Panc1 (cell line): Measurements from ENCODE around the gene AKT1S1.

Source experiments
- POLR2AphosphoS5 ChIP-seq: IDR thresholded peaks from 2 replicates; pipeline ENCODE4 v1.6.1; 2012; ENCODE audit warnings: mild to moderate bottlenecking, low read depth, low read length, moderate library complexity
- SIN3A ChIP-seq: IDR thresholded peaks from 2 replicates; pipeline ENCODE4 v1.6.1; 2012; ENCODE audit warnings: low read depth, mild to moderate bottlenecking, low read length, moderate library complexity, borderline replicate concordance; ENCODE audit not compliant: insufficient read depth
- TF ChIP-seq, protein P1 (sequence below): fragments of 450-650 bp; IDR thresholded peaks from 2 replicates; pipeline ENCODE4 v1.5.1; 2017; ENCODE audit warnings: mild to moderate bottlenecking
- TF ChIP-seq, protein P2 (sequence below), 2 experiments: IDR thresholded peaks; 2 replicates each; pipeline ENCODE4 v1.6.1; 2011 to 2012; ENCODE audit warnings: low read depth in 2 of 2, control low read depth in 1 of 2, low read length in 1 of 2, mild to moderate bottlenecking in 1 of 2, moderate library complexity in 1 of 2; ENCODE audit not compliant: insufficient read depth in 1 of 2

GRCh38 chr19:49871349-49871985 lies 5.7 kb downstream of the AKT1S1 start:
- TF ChIP-seq, protein P1, sequence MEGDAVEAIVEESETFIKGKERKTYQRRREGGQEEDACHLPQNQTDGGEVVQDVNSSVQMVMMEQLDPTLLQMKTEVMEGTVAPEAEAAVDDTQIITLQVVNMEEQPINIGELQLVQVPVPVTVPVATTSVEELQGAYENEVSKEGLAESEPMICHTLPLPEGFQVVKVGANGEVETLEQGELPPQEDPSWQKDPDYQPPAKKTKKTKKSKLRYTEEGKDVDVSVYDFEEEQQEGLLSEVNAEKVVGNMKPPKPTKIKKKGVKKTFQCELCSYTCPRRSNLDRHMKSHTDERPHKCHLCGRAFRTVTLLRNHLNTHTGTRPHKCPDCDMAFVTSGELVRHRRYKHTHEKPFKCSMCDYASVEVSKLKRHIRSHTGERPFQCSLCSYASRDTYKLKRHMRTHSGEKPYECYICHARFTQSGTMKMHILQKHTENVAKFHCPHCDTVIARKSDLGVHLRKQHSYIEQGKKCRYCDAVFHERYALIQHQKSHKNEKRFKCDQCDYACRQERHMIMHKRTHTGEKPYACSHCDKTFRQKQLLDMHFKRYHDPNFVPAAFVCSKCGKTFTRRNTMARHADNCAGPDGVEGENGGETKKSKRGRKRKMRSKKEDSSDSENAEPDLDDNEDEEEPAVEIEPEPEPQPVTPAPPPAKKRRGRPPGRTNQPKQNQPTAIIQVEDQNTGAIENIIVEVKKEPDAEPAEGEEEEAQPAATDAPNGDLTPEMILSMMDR, result no peak
- TF ChIP-seq SIN3A (no peak), POLR2AphosphoS5 (no peak)
- TF ChIP-seq, protein P2, sequence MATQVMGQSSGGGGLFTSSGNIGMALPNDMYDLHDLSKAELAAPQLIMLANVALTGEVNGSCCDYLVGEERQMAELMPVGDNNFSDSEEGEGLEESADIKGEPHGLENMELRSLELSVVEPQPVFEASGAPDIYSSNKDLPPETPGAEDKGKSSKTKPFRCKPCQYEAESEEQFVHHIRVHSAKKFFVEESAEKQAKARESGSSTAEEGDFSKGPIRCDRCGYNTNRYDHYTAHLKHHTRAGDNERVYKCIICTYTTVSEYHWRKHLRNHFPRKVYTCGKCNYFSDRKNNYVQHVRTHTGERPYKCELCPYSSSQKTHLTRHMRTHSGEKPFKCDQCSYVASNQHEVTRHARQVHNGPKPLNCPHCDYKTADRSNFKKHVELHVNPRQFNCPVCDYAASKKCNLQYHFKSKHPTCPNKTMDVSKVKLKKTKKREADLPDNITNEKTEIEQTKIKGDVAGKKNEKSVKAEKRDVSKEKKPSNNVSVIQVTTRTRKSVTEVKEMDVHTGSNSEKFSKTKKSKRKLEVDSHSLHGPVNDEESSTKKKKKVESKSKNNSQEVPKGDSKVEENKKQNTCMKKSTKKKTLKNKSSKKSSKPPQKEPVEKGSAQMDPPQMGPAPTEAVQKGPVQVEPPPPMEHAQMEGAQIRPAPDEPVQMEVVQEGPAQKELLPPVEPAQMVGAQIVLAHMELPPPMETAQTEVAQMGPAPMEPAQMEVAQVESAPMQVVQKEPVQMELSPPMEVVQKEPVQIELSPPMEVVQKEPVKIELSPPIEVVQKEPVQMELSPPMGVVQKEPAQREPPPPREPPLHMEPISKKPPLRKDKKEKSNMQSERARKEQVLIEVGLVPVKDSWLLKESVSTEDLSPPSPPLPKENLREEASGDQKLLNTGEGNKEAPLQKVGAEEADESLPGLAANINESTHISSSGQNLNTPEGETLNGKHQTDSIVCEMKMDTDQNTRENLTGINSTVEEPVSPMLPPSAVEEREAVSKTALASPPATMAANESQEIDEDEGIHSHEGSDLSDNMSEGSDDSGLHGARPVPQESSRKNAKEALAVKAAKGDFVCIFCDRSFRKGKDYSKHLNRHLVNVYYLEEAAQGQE (IDR thresholded peaks at IDR 0.05; ENCODE audit: insufficient read depth in 1 of 2, low read depth in 2 of 2, low read length in 1 of 2), result no peak
